ENCODE measurements around the gene GRP. TPM values are rescaled to one million over a fixed set of nuclear protein-coding genes. Genes with fewer than 3 reads are reported as not detected.
A peak's percentile ranks its signal among the peaks of the same experiment; 100 is the strongest.
"Not testable (repeated sequence)": the region's sequence is repeated elsewhere in the genome, so short reads cannot be mapped to it uniquely, and the experiment has no call there.

Gene GRP
- total and polyA plus RNA-seq, 4 donors: 18.3 TPM; not detected in 3

DNA sequence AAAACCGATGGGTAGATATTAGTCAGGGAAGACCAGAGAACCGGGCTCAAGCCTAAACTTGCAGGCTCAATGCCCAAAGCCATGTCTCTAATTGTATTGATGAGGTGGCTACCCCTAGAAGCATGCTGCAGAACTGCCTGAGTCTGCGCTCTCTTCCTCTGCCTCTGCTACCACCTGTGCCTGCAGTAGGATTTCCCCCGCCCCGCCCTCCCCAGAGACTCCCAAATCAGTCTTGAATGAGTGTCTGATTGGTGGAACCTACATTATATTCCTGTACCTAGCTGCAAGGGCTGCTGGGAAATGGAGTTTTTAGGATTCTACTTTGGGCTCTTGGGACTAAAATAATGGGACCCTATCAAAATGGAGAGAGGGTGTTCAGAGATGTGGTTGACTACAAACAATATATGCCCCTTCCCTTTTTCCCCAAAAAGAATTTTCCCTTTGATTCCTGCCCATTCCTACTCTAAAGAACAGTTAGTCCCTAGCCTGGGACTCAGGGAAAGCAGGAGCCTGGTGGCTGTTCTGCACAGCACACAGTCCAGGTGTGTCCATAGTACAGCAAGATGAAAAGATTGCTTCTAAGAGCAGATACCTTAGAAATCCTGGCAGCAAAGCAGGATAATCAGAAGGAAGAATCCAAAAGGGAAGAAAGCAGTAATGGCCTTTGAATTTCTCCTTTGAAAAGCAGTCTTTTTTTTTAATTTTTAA lies 12.5 kb downstream of the GRP start:
- ATAC-seq (ENCODE audit: low FRiP score) (no peak), DNase-seq (no peak)
- intact Hi-C loops (cut with DNase I): no loop called here
- no peak overlapping the region for H3K4me3 ChIP-seq (ENCODE audit: low read length in 2 of 2)
- H3K27ac ChIP-seq (ENCODE audit: low read depth in 1 of 2, low read length in 2 of 2): no peak overlapping the region
- 64 to 69% methylated on average over 5 of the region's 5 CpGs for WGBS, 2 donors
- no peaks in the 10 kb centered on the region for H3K36me3 ChIP-seq (ENCODE audit: control insufficient read depth in 1 of 2, insufficient read depth in 2 of 2, low read length in 1 of 2)
- no peaks in the 10 kb centered on the region for H3K27me3 ChIP-seq (ENCODE audit: control insufficient read depth in 1 of 2, insufficient read depth in 2 of 2, low read length in 1 of 2)
- no peaks in the 10 kb centered on the region for H3K4me1 ChIP-seq (ENCODE audit: control insufficient read depth in 1 of 2, insufficient read depth in 2 of 2, low read length in 2 of 2)
- H3K9me3 ChIP-seq (ENCODE audit: control insufficient read depth, low read length): no peaks in the 10 kb centered on the region

DNA sequence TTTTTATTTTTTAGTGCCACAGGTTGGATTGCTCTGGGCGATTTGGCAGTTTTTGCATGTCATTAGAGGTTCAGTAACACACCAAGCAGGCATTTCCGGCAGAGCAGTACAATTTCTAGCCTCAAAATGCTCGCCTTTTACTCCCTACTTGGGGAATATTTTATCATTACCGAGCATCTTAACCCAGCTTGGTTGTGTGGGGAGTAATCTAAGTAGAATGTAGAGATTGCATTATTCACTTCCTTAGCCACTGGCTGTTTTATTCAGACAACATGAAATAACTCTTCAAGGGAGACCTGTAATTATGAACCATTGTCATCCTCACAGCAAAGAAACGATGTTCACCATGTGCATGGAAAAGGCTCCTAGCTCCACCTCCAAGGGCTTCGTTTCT lies 13.1 kb downstream of the GRP start:
- H3K9me3 ChIP-seq (ENCODE audit: control insufficient read depth, low read length): no peaks in the 10 kb centered on the region
- 80 to 83% methylated on average over 6 of the region's 6 CpGs for WGBS, 2 donors
- DNase-seq: no peak
- intact Hi-C loops (cut with DNase I): no loop called here
- H3K4me1 ChIP-seq (ENCODE audit: control insufficient read depth in 1 of 2, insufficient read depth in 2 of 2, low read length in 2 of 2): no peaks in the 10 kb centered on the region
- no peak for ATAC-seq (ENCODE audit: low FRiP score)
- H3K27me3 ChIP-seq (ENCODE audit: control insufficient read depth in 1 of 2, insufficient read depth in 2 of 2, low read length in 1 of 2): no peaks in the 10 kb centered on the region
- H3K4me3 ChIP-seq (ENCODE audit: low read length in 2 of 2): no peak overlapping the region
- H3K27ac ChIP-seq (ENCODE audit: low read depth in 1 of 2, low read length in 2 of 2): no peak overlapping the region
- no peaks in the 10 kb centered on the region for H3K36me3 ChIP-seq (ENCODE audit: control insufficient read depth in 1 of 2, insufficient read depth in 2 of 2, low read length in 1 of 2)

DNA sequence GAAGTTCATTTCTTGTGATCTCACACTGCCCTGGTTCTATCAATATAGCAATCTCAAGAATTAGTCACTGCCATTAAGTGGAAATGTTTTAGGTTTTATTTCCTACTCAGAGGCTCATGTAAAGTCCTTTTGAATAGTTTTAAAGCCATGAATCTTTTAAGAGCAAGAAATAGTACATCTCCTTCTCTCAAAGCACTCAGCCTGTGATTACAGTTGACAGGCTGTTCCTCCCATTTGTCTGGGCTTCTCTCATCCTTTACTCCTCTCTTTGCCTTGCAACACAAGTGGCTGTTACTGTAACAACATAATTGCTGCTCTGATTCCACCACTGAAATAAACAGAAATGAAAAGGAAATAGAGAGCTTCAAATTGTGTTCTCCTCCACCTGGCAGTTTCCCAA lies 18.4 kb downstream of the GRP start:
- no peaks in the 10 kb centered on the region for H3K9me3 ChIP-seq (ENCODE audit: control insufficient read depth, low read length)
- no peaks in the 10 kb centered on the region for H3K27me3 ChIP-seq (ENCODE audit: control insufficient read depth in 1 of 2, insufficient read depth in 2 of 2, low read length in 1 of 2)
- no peak overlapping the region for H3K4me3 ChIP-seq (ENCODE audit: low read length in 2 of 2)
- ATAC-seq (ENCODE audit: low FRiP score): no peak
- DNase-seq: no peak
- H3K27ac ChIP-seq (ENCODE audit: low read depth in 1 of 2, low read length in 2 of 2): no peak overlapping the region
- intact Hi-C loops (cut with DNase I): no loop called here
- no peaks in the 10 kb centered on the region for H3K36me3 ChIP-seq (ENCODE audit: control insufficient read depth in 1 of 2, insufficient read depth in 2 of 2, low read length in 1 of 2)
- H3K4me1 ChIP-seq (ENCODE audit: control insufficient read depth in 1 of 2, insufficient read depth in 2 of 2, low read length in 2 of 2): no peaks in the 10 kb centered on the region

DNA sequence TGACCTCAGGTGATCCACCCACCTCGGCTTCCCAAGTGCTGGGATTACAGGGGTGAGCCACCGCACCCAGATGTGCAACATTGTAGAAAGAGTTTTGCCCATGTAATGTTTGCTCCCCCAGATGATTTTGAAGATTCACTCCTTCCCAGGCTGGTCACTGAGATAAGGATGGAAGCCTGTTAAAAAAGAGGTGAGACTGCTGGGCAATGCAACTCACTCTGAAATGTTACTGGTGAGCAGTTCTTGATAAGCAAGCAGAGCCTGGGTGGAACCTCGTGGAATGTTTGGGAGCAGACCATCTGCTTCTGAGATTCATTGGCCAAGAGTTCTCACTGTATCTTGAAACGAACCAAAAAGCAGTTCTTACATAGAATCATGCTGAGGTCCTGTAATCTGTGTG lies 19.7 kb downstream of the GRP start:
- Histone ChIP-seq H3K4me3 (ENCODE audit: low read length in 2 of 2) (no peak overlapping the region), H3K4me1 (ENCODE audit: control insufficient read depth in 1 of 2, insufficient read depth in 2 of 2, low read length in 2 of 2) (no peaks in the 10 kb centered on the region), H3K36me3 (ENCODE audit: control insufficient read depth in 1 of 2, insufficient read depth in 2 of 2, low read length in 1 of 2) (no peaks in the 10 kb centered on the region), H3K9me3 (ENCODE audit: control insufficient read depth, low read length) (no peaks in the 10 kb centered on the region), H3K27ac (ENCODE audit: low read depth in 1 of 2, low read length in 2 of 2) (no peak overlapping the region), H3K27me3 (ENCODE audit: control insufficient read depth in 1 of 2, insufficient read depth in 2 of 2, low read length in 1 of 2) (no peaks in the 10 kb centered on the region)
- ATAC-seq (ENCODE audit: low FRiP score): no peak
- no peak for DNase-seq
- WGBS, 2 donors: 67 to 70% methylated on average over 4 of the region's 4 CpGs
- intact Hi-C loops (cut with DNase I): no loop called here

DNA sequence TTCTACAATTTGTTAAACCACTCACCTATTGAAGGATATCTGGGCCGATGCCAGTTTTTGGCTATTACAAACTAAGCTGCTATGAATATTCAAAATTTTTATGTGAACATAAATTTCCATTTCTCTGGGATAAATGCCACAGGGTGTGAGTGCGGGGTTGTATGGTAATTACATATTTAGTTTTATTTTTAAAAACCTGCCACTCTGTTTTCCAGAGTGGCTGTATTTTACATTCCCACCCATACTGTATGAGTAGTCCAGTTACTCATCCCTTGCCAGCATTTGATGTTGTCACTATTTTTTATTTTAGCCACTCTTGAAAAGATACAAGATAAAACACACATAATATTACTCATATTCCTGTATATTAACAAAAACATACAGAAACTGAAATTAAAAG lies 22.9 kb downstream of the GRP start:
- ATAC-seq (ENCODE audit: low FRiP score) (no peak), DNase-seq (no peak)
- Histone ChIP-seq H3K27me3 (ENCODE audit: control insufficient read depth in 1 of 2, insufficient read depth in 2 of 2, low read length in 1 of 2) (no peaks in the 10 kb centered on the region), H3K4me3 (ENCODE audit: low read length in 2 of 2) (no peak overlapping the region), H3K4me1 (ENCODE audit: control insufficient read depth in 1 of 2, insufficient read depth in 2 of 2, low read length in 2 of 2) (no peaks in the 10 kb centered on the region), H3K9me3 (ENCODE audit: control insufficient read depth, low read length) (no peaks in the 10 kb centered on the region), H3K27ac (ENCODE audit: low read depth in 1 of 2, low read length in 2 of 2) (no peak overlapping the region), H3K36me3 (ENCODE audit: control insufficient read depth in 1 of 2, insufficient read depth in 2 of 2, low read length in 1 of 2) (no peaks in the 10 kb centered on the region)
- 86 to 87% methylated on average over 2 of the region's 2 CpGs for WGBS, 2 donors
- intact Hi-C loops (cut with DNase I): no loop called here

DNA sequence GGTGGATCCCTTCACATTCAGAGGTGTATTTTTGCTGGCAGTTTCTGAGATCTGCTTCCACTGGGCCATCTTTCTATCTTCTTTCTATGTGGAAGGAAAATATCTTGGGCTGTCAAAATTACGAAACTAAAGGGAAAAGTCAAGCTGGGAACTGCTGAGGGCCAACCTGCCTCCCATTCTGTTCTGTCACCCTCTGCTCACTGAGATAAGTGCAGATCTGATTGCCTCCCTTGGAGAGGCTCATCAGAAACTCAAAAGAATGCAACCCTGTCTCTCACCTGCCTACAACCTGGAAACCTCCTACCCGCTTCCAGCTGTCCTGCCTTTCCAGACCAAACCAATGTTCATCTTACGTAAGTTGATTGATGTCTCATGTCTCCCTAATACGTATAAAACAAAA lies 26.8 kb downstream of the GRP start:
- no peak overlapping the region for H3K4me3 ChIP-seq (ENCODE audit: low read length in 2 of 2)
- ATAC-seq (ENCODE audit: low FRiP score) (no peak), DNase-seq (no peak)
- H3K36me3 ChIP-seq (ENCODE audit: control insufficient read depth in 1 of 2, insufficient read depth in 2 of 2, low read length in 1 of 2): no peaks in the 10 kb centered on the region
- no peaks in the 10 kb centered on the region for H3K4me1 ChIP-seq (ENCODE audit: control insufficient read depth in 1 of 2, insufficient read depth in 2 of 2, low read length in 2 of 2)
- intact Hi-C loops (cut with DNase I): loop anchor here in 1 of 2 donors (5.0 kb wide), 1 partner anchor 156 kb away; no protein-coding TSS in a partner anchor
- H3K9me3 ChIP-seq (ENCODE audit: control insufficient read depth, low read length): no peaks in the 10 kb centered on the region
- no peaks in the 10 kb centered on the region for H3K27me3 ChIP-seq (ENCODE audit: control insufficient read depth in 1 of 2, insufficient read depth in 2 of 2, low read length in 1 of 2)
- H3K27ac ChIP-seq (ENCODE audit: low read depth in 1 of 2, low read length in 2 of 2): no peak overlapping the region
- WGBS, 2 donors: 30 to 38% methylated on average over 4 of the region's 4 CpGs

DNA sequence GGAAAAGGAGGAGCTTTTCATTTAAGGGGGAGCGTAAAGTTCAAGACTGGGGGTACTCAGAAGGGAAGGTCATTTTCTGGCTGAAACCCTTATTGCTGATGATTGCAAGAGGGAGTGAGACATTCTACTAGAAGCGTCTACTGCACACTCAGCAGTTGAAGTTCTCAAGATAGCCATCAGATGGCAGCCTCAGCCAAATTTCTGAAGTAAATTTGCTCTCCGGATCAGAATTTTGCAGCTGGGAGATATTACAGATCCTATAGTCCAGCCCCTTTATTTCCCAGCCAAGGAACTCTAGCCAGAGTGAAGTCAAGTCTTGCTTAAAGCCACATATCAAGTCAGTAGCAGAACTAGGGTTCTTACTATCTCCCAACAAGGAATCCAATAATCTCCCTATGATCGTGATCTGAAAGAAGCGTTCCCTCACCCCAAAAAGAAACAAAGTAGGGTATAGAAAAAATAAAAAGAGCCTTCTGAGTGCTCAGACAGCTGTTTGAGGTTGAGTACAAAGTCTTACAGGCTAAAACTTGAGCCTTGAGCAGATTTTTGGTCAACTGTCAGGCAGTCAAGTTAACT lies 29.3 kb downstream of the GRP start:
- no peaks in the 10 kb centered on the region for H3K36me3 ChIP-seq (ENCODE audit: control insufficient read depth in 1 of 2, insufficient read depth in 2 of 2, low read length in 1 of 2)
- H3K4me3 ChIP-seq (ENCODE audit: low read length in 2 of 2): no peak overlapping the region
- 15 to 22% methylated on average over 5 of the region's 5 CpGs for WGBS, 2 donors
- H3K4me1 ChIP-seq (ENCODE audit: control insufficient read depth in 1 of 2, insufficient read depth in 2 of 2, low read length in 2 of 2): no peaks in the 10 kb centered on the region
- H3K9me3 ChIP-seq (ENCODE audit: control insufficient read depth, low read length): no peaks in the 10 kb centered on the region
- no peak overlapping the region for H3K27ac ChIP-seq (ENCODE audit: low read depth in 1 of 2, low read length in 2 of 2)
- intact Hi-C loops (cut with DNase I): loop anchor here in 1 of 2 donors (5.0 kb wide), 1 partner anchor 153 kb away; no protein-coding TSS in a partner anchor
- no peaks in the 10 kb centered on the region for H3K27me3 ChIP-seq (ENCODE audit: control insufficient read depth in 1 of 2, insufficient read depth in 2 of 2, low read length in 1 of 2)
- ATAC-seq (ENCODE audit: low FRiP score): peak; percentile 50
- no peak for DNase-seq

DNA sequence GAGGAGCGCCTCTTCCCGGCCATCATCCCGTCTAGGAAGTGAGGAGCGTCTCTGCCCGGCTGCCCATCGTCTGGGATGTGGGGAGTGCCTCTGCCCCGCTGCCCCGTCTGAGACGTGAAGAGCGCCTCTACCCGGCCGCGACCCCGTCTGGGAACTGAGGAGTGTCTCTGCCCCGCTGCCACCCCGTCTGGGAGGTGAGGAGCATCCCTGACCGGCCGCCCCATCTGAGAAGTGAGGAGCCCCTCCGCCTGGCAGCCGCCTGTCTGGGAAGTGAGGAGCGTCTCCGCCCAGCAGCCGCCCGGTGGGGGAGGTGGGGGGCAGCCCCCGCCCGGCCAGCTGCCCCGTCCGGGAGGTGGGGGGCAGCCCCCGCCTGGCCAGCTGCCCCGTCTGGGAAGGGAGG lies 35.5 kb downstream of the GRP start:
- H3K4me3 ChIP-seq (ENCODE audit: low read length in 2 of 2); H3K4me1 ChIP-seq (ENCODE audit: control insufficient read depth in 1 of 2, insufficient read depth in 2 of 2, low read length in 2 of 2); H3K27me3 ChIP-seq (ENCODE audit: control insufficient read depth in 1 of 2, insufficient read depth in 2 of 2, low read length in 1 of 2); intact Hi-C loops (cut with DNase I); DNase-seq; H3K9me3 ChIP-seq (ENCODE audit: control insufficient read depth, low read length); H3K27ac ChIP-seq (ENCODE audit: low read depth in 1 of 2, low read length in 2 of 2); ATAC-seq (ENCODE audit: low FRiP score); H3K36me3 ChIP-seq (ENCODE audit: control insufficient read depth in 1 of 2, insufficient read depth in 2 of 2, low read length in 1 of 2): not testable (repeated sequence)
- 82 to 97% methylated on average over 20 to 30 of the region's 30 CpGs for WGBS, 2 donors

DNA sequence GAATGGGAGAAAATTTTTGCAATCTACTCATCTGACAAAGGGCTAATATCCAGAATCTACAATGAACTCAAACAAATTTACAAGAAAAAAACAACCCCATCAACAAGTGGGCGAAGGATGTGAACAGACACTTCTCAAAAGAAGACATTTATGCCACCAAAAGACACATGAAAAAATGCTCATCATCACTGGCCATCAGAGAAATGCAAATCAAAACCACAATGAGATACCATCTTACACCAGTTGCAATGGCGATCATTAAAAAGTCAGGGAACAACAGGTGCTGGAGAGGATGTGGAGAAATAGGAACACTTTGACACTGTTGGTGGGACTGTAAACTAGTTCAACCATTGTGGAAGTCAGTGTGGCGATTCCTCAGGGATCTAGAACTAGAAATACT lies 41.9 kb downstream of the GRP start:
- DNase-seq; ATAC-seq (ENCODE audit: low FRiP score); intact Hi-C loops (cut with DNase I); H3K27ac ChIP-seq (ENCODE audit: low read depth in 1 of 2, low read length in 2 of 2); H3K9me3 ChIP-seq (ENCODE audit: control insufficient read depth, low read length); H3K4me1 ChIP-seq (ENCODE audit: control insufficient read depth in 1 of 2, insufficient read depth in 2 of 2, low read length in 2 of 2); H3K4me3 ChIP-seq (ENCODE audit: low read length in 2 of 2); H3K36me3 ChIP-seq (ENCODE audit: control insufficient read depth in 1 of 2, insufficient read depth in 2 of 2, low read length in 1 of 2); H3K27me3 ChIP-seq (ENCODE audit: control insufficient read depth in 1 of 2, insufficient read depth in 2 of 2, low read length in 1 of 2): not testable (repeated sequence)
- WGBS, 2 donors: 56 to 90% methylated on average over 2 to 3 of the region's 3 CpGs

Data from aorta (tissue), 5 donors.